Esophagus muscularis mucosa (tissue), 4 donors: ENCODE data around the gene SBK3. TPM values are rescaled to one million over a fixed set of nuclear protein-coding genes. Genes with fewer than 3 reads are reported as not detected.

ENCODE experiments used
- DNase-seq: peaks from one replicate; pipeline ENCODE4 v3.0.0-alpha.2; 2017; ENCODE audit errors: extremely low spot score
- H3K27ac ChIP-seq, 4 donors: fragments of 200-600 bp; sonication (generic); replicated peaks in 1 of 4; 1 replicate in 3 of 4; 2 replicates in 1 of 4; pipeline ENCODE4 v1.5.1; 2016 to 2019; ENCODE audit warnings: mild to moderate bottlenecking in 1 of 4
- H3K27me3 ChIP-seq, 4 donors: fragments of 200-600 bp; sonication (generic); one replicate each; pipeline versions ENCODE4 v1.5.1 to v1.6.0; 2016 to 2019
- H3K36me3 ChIP-seq, 4 donors: fragments of 200-600 bp; sonication (generic); one replicate each; pipeline ENCODE4 v1.5.1; 2016 to 2019
- H3K4me1 ChIP-seq, 4 donors: fragments of 200-600 bp; sonication (generic); one replicate each; pipeline ENCODE4 v1.5.1; 2016 to 2019
- H3K4me3 ChIP-seq, 4 donors: fragments of 200-600 bp; sonication (generic); 1 replicate in 2 of 4; 2 replicates in 2 of 4; pipeline ENCODE4 v1.5.1; 2016 to 2019; ENCODE audit warnings: mild to moderate bottlenecking in 4 of 4, moderate library complexity in 1 of 4
- H3K9me3 ChIP-seq, 4 donors: fragments of 200-600 bp; sonication (generic); 1 replicate in 3 of 4; 2 replicates in 1 of 4; pipeline ENCODE4 v1.5.1; 2016 to 2019
- CTCF ChIP-seq, 3 experiments: fragments of 200-600 bp in 2 of 3; fragments of 450-650 bp in 1 of 3; sonication (generic) in 2 of 3; IDR thresholded peaks; one replicate each; pipeline ENCODE4 v1.5.1; 2017 to 2019; ENCODE audit warnings: antibody characterized with exemption in 3 of 3, mild to moderate bottlenecking in 2 of 3, moderate library complexity in 1 of 3
- EP300 ChIP-seq: sonication (generic); formaldehyde crosslinking; IDR thresholded peaks from one replicate; pipeline ENCODE4 v1.6.1; 2017; ENCODE audit warnings: antibody characterized with exemption
- POLR2A ChIP-seq: fragments of 450-650 bp; IDR thresholded peaks from one replicate; pipeline ENCODE4 v1.6.1; 2017; ENCODE audit warnings: antibody characterized with exemption, moderate library complexity, mild to moderate bottlenecking, low read depth
- POLR2AphosphoS5 ChIP-seq, 2 donors: sonication (generic); formaldehyde crosslinking; IDR thresholded peaks; one replicate each; pipeline ENCODE4 v1.6.1; 2017; ENCODE audit warnings: antibody characterized with exemption in 2 of 2
- WGBS: methylation state at CpG from one replicate; pipeline ENCODE4 v1.1.5; 2018; 5-methylcytosine and 5-hydroxymethylcytosine counted together
- intact Hi-C: fragments of 100-400 bp; cut with DNase I; formaldehyde crosslinking; loops from one replicate; pipeline ENCODE4 v1.15.1; 2023
- total RNA-seq, 4 donors: library from RNA; depleted of rRNA; stranded (reverse); fragments of >200 nt; gene quantifications; one replicate each; pipeline versions ENCODE4 v1.1.0 to v1.2.1, GENCODE V29; 2016

SBK3 gene
- total RNA-seq, 4 donors from 2014 or later, result 0.83 to 1.5 (median 1.5) TPM; not detected in 1

- peaks cover 0 to 2% (median 0%) of the 10 kb centered on the region in 4 donors for H3K27me3 ChIP-seq
- no peak for DNase-seq
- peak overlapping the region in 1 of 4 donors; percentile 62 for H3K4me3 ChIP-seq
- peaks cover 8 to 27% (median 17%) of the 10 kb centered on the region in 4 donors for H3K4me1 ChIP-seq
- no peak for TF ChIP-seq EP300
- TF ChIP-seq POLR2AphosphoS5 (IDR thresholded peaks at IDR 0.05), result no peak
- no peak for TF ChIP-seq POLR2A
- no peak for TF ChIP-seq CTCF (IDR thresholded peaks at IDR 0.05)
- H3K27ac ChIP-seq, result peak overlapping the region in 1 of 4 donors; percentile 85
- intact Hi-C loops, result loop anchor here (5.0 kb wide), 1 partner anchor 361 kb away; no protein-coding TSS in a partner anchor
- WGBS, result 77% methylated on average over 17 of the region's 17 CpGs
- peaks cover 0 to 30% (median 26%) of the 10 kb centered on the region in 4 donors for H3K36me3 ChIP-seq
- no peaks in the 10 kb centered on the region for H3K9me3 ChIP-seq
Measured at GRCh38 chr19:55503157-55503501, 42.2 kb downstream of the SBK3 start.

- WGBS, result 91% methylated on average over 9 of the region's 9 CpGs
- no peaks in the 10 kb centered on the region for H3K9me3 ChIP-seq
- H3K36me3 ChIP-seq, result peaks cover 0 to 33% (median 26%) of the 10 kb centered on the region in 4 donors
- no peak for DNase-seq
- H3K4me3 ChIP-seq, result no peak overlapping the region
- TF ChIP-seq CTCF (IDR thresholded peaks at IDR 0.05), result no peak
- TF ChIP-seq POLR2A, result no peak
- no peak for TF ChIP-seq POLR2AphosphoS5 (IDR thresholded peaks at IDR 0.05)
- no peak for TF ChIP-seq EP300
- peaks cover 0 to 3% (median 0%) of the 10 kb centered on the region in 4 donors for H3K27me3 ChIP-seq
- intact Hi-C loops, result loop anchor here (5.0 kb wide), 1 partner anchor 360 kb away; no protein-coding TSS in a partner anchor
- H3K4me1 ChIP-seq, result peaks cover 8 to 31% (median 17%) of the 10 kb centered on the region in 4 donors
- H3K27ac ChIP-seq, result no peak overlapping the region
Measured at GRCh38 chr19:55502197-55502952, 43.0 kb downstream of the SBK3 start.

GRCh38 chr19:55500368-55500952 is 44.9 kb downstream of the SBK3 start:
- peaks cover 8 to 33% (median 17%) of the 10 kb centered on the region in 4 donors for H3K4me1 ChIP-seq
- peaks cover 0 to 3% (median 0%) of the 10 kb centered on the region in 4 donors for H3K27me3 ChIP-seq
- peaks cover 0 to 33% (median 27%) of the 10 kb centered on the region in 4 donors for H3K36me3 ChIP-seq
- TF ChIP-seq EP300 (no peak), CTCF (IDR thresholded peaks at IDR 0.05) (no peak), POLR2A (no peak), POLR2AphosphoS5 (IDR thresholded peaks at IDR 0.05) (no peak)
- intact Hi-C loops, result loop anchor here (5.0 kb wide), 1 partner anchor 358 kb away; no protein-coding TSS in a partner anchor
- DNase-seq, result no peak
- 88% methylated on average over 18 of the region's 26 CpGs for WGBS
- no peak overlapping the region for H3K4me3 ChIP-seq
- H3K27ac ChIP-seq, result no peak overlapping the region
- H3K9me3 ChIP-seq, result no peaks in the 10 kb centered on the region

- H3K27me3 ChIP-seq, result peaks cover 0 to 3% (median 0%) of the 10 kb centered on the region in 4 donors
- H3K36me3 ChIP-seq, result peaks cover 0 to 33% (median 27%) of the 10 kb centered on the region in 4 donors
- intact Hi-C loops, result no loop called here
- peaks cover 5 to 38% (median 19%) of the 10 kb centered on the region in 4 donors for H3K4me1 ChIP-seq
- H3K27ac ChIP-seq, result no peak overlapping the region
- WGBS, result 27% methylated on average over 2 of the region's 2 CpGs
- no peak overlapping the region for H3K4me3 ChIP-seq
- DNase-seq, result no peak
- H3K9me3 ChIP-seq, result no peaks in the 10 kb centered on the region
- TF ChIP-seq CTCF (IDR thresholded peaks at IDR 0.05) (no peak), EP300 (no peak), POLR2A (no peak), POLR2AphosphoS5 (IDR thresholded peaks at IDR 0.05) (no peak)
Measured at GRCh38 chr19:55498246-55498840, 47.0 kb downstream of the SBK3 start.
